ENCODE data around the gene SPP2.

SPP2 gene

DNA sequence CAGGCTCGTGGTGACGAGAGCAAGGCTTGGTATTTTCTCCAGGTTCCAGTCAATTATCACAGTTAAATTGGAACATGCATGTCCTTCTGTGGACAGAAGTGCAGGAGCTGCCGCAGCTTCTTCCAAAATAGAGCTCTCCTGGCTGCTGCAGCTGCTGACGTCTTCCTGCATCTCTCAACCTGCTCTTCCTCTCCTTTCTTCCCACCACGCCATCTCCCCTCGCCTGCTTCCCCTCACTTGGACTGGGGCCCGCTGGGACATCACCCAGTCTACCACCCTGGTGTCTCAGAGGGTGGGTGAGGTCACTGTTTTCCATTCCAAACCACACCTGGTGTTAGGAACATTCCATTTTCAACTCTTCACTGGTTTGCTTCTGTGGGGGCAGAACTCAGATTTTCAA is 41.4 kb downstream of the SPP2 start:
- 49% methylated on average over 5 of the region's 7 CpGs for WGBS (ENCODE audit: insufficient coverage)

DNA sequence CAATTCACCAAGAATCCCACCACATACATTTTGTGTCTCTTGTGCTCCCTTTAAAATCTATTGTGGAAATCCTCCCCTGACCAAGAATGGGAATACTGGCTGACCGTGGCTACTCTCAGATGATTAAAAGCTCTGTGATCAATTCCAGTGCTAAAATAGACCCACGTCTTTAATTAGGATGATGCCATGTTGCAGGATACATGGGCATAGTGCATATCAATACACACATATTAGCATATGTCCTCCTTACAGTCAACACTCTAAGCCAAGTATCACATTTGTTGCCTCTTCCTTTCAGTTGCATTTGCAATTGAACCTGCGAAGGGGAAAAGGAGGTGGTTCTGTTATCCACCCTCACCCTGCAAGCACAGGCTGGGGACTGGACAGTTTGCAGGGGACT is 41.8 kb downstream of the SPP2 start:
- Histone ChIP-seq H3K9me3 (ENCODE audit: control extremely low read depth in 1 of 5, control insufficient read depth in 4 of 5, insufficient read depth in 2 of 5, low read depth in 1 of 5, low read length in 4 of 5) (peaks cover 0 to 7% (median 0%) of the 10 kb centered on the region in 5 experiments), H3K4me1 (ENCODE audit: control extremely low read depth in 1 of 4, control insufficient read depth in 4 of 4, insufficient read depth in 4 of 4, low read length in 3 of 4) (no peaks in the 10 kb centered on the region), H3K27me3 (replicated peaks in 2 of 5; ENCODE audit: control insufficient read depth in 4 of 5, insufficient read depth in 5 of 5, low read length in 4 of 5) (peaks cover 0 to 21% (median 2%) of the 10 kb centered on the region in 5 experiments), H3K36me3 (ENCODE audit: control insufficient read depth in 4 of 4, insufficient read depth in 4 of 4, low read length in 3 of 4) (no peaks in the 10 kb centered on the region), H3K4me3 (ENCODE audit: control insufficient read depth in 1 of 7, extremely low read depth in 1 of 7, insufficient read depth in 4 of 7, low read depth in 2 of 7, low read length in 6 of 7) (no peak overlapping the region), H3K27ac (ENCODE audit: insufficient read depth in 1 of 2, low read depth in 1 of 2, low read length in 2 of 2, poor library complexity in 1 of 2, severe bottlenecking in 2 of 2) (no peak overlapping the region)
- CTCF ChIA-PET = no interaction called here
- 88% methylated on average over 3 of the region's 3 CpGs for WGBS (ENCODE audit: insufficient coverage)
- DNase-seq = no peak
- POLR2A ChIA-PET = interaction anchor here (1.1 kb wide), 1 partner anchor 1020 kb away, joined by 3 read pairs; no protein-coding TSS in a partner anchor

More for the DNA sequence above, 41.4 kb downstream of the SPP2 start:
- DNase-seq = no peak
- no peak overlapping the region for H3K27ac ChIP-seq (ENCODE audit: insufficient read depth in 1 of 2, low read depth in 1 of 2, low read length in 2 of 2, poor library complexity in 1 of 2, severe bottlenecking in 2 of 2)
- H3K36me3 ChIP-seq (ENCODE audit: control insufficient read depth in 4 of 4, insufficient read depth in 4 of 4, low read length in 3 of 4) = no peaks in the 10 kb centered on the region
- H3K9me3 ChIP-seq (ENCODE audit: control extremely low read depth in 1 of 5, control insufficient read depth in 4 of 5, insufficient read depth in 2 of 5, low read depth in 1 of 5, low read length in 4 of 5) = peaks cover 0 to 9% (median 0%) of the 10 kb centered on the region in 5 experiments
- no peak overlapping the region for H3K4me3 ChIP-seq (ENCODE audit: control insufficient read depth in 1 of 7, extremely low read depth in 1 of 7, insufficient read depth in 4 of 7, low read depth in 2 of 7, low read length in 6 of 7)
- peaks cover 0 to 21% (median 2%) of the 10 kb centered on the region in 5 experiments for H3K27me3 ChIP-seq (replicated peaks in 2 of 5; ENCODE audit: control insufficient read depth in 4 of 5, insufficient read depth in 5 of 5, low read length in 4 of 5)
- no peaks in the 10 kb centered on the region for H3K4me1 ChIP-seq (ENCODE audit: control extremely low read depth in 1 of 4, control insufficient read depth in 4 of 4, insufficient read depth in 4 of 4, low read length in 3 of 4)
- CTCF ChIA-PET = no interaction called here
- POLR2A ChIA-PET = interaction anchor here (1.1 kb wide), 1 partner anchor 1021 kb away, joined by 3 read pairs; no protein-coding TSS in a partner anchor

GRCh38 chr2:234095301-234095700 is 44.8 kb downstream of the SPP2 start:
- ChIA-PET CTCF (no interaction called here), POLR2A (no interaction called here)
- Histone ChIP-seq H3K27me3 (replicated peaks in 2 of 5; ENCODE audit: control insufficient read depth in 4 of 5, insufficient read depth in 5 of 5, low read length in 4 of 5) (peaks cover 0 to 20% (median 0%) of the 10 kb centered on the region in 5 experiments), H3K36me3 (ENCODE audit: control insufficient read depth in 4 of 4, insufficient read depth in 4 of 4, low read length in 3 of 4) (no peaks in the 10 kb centered on the region), H3K4me1 (ENCODE audit: control extremely low read depth in 1 of 4, control insufficient read depth in 4 of 4, insufficient read depth in 4 of 4, low read length in 3 of 4) (peaks cover 0 to 10% (median 2%) of the 10 kb centered on the region in 4 experiments), H3K9me3 (ENCODE audit: control extremely low read depth in 1 of 5, control insufficient read depth in 4 of 5, insufficient read depth in 2 of 5, low read depth in 1 of 5, low read length in 4 of 5) (no peaks in the 10 kb centered on the region), H3K27ac (ENCODE audit: insufficient read depth in 1 of 2, low read depth in 1 of 2, low read length in 2 of 2, poor library complexity in 1 of 2, severe bottlenecking in 2 of 2) (no peak overlapping the region), H3K4me3 (ENCODE audit: control insufficient read depth in 1 of 7, extremely low read depth in 1 of 7, insufficient read depth in 4 of 7, low read depth in 2 of 7, low read length in 6 of 7) (no peak overlapping the region)
- WGBS (ENCODE audit: insufficient coverage) = 100% methylated on average over 5 of the region's 5 CpGs
- DNase-seq = no peak

DNA sequence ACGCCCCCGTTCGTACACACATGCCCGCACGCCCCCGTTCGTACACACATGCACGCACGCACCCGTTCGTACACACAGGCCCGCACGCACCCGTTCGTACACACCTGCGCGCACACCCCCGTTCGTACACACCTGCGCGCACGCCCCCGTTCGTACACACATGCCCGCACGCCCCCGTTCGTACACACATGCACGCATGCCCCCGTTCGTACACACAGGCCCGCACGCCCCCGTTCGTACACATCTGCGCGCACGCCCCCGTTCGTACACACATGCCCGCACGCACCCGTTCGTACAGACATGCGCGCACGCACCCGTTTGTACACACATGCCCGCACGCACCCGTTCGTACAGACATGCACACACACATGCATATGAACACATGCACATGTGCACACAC is 45.7 kb downstream of the SPP2 start:
- Histone ChIP-seq H3K27me3 (replicated peaks in 2 of 5; ENCODE audit: control insufficient read depth in 4 of 5, insufficient read depth in 5 of 5, low read length in 4 of 5) (peaks cover 0 to 18% (median 0%) of the 10 kb centered on the region in 5 experiments), H3K36me3 (ENCODE audit: control insufficient read depth in 4 of 4, insufficient read depth in 4 of 4, low read length in 3 of 4) (no peaks in the 10 kb centered on the region), H3K4me1 (ENCODE audit: control extremely low read depth in 1 of 4, control insufficient read depth in 4 of 4, insufficient read depth in 4 of 4, low read length in 3 of 4) (peaks cover 0 to 17% (median 2%) of the 10 kb centered on the region in 4 experiments), H3K27ac (ENCODE audit: insufficient read depth in 1 of 2, low read depth in 1 of 2, low read length in 2 of 2, poor library complexity in 1 of 2, severe bottlenecking in 2 of 2) (no peak overlapping the region), H3K4me3 (ENCODE audit: control insufficient read depth in 1 of 7, extremely low read depth in 1 of 7, insufficient read depth in 4 of 7, low read depth in 2 of 7, low read length in 6 of 7) (no peak overlapping the region), H3K9me3 (ENCODE audit: control extremely low read depth in 1 of 5, control insufficient read depth in 4 of 5, insufficient read depth in 2 of 5, low read depth in 1 of 5, low read length in 4 of 5) (no peaks in the 10 kb centered on the region)
- POLR2A ChIA-PET = no interaction called here
- CTCF ChIA-PET = no interaction called here
- DNase-seq = no peak
- WGBS (ENCODE audit: insufficient coverage) = 98% methylated on average over 23 of the region's 52 CpGs

GRCh38 chr2:234098681-234099080 is 48.2 kb downstream of the SPP2 start:
- no peak overlapping the region for H3K4me3 ChIP-seq (ENCODE audit: control insufficient read depth in 1 of 7, extremely low read depth in 1 of 7, insufficient read depth in 4 of 7, low read depth in 2 of 7, low read length in 6 of 7)
- POLR2A ChIA-PET = no interaction called here
- no peaks in the 10 kb centered on the region for H3K36me3 ChIP-seq (ENCODE audit: control insufficient read depth in 4 of 4, insufficient read depth in 4 of 4, low read length in 3 of 4)
- H3K27me3 ChIP-seq (replicated peaks in 2 of 5; ENCODE audit: control insufficient read depth in 4 of 5, insufficient read depth in 5 of 5, low read length in 4 of 5) = peaks cover 0 to 3% (median 0%) of the 10 kb centered on the region in 5 experiments
- no peaks in the 10 kb centered on the region for H3K9me3 ChIP-seq (ENCODE audit: control extremely low read depth in 1 of 5, control insufficient read depth in 4 of 5, insufficient read depth in 2 of 5, low read depth in 1 of 5, low read length in 4 of 5)
- no peak for DNase-seq
- H3K4me1 ChIP-seq (ENCODE audit: control extremely low read depth in 1 of 4, control insufficient read depth in 4 of 4, insufficient read depth in 4 of 4, low read length in 3 of 4) = peaks cover 0 to 18% (median 2%) of the 10 kb centered on the region in 4 experiments
- H3K27ac ChIP-seq (ENCODE audit: insufficient read depth in 1 of 2, low read depth in 1 of 2, low read length in 2 of 2, poor library complexity in 1 of 2, severe bottlenecking in 2 of 2) = no peak overlapping the region
- CTCF ChIA-PET = no interaction called here
- 88% methylated on average over 4 of the region's 6 CpGs for WGBS (ENCODE audit: insufficient coverage)

DNA sequence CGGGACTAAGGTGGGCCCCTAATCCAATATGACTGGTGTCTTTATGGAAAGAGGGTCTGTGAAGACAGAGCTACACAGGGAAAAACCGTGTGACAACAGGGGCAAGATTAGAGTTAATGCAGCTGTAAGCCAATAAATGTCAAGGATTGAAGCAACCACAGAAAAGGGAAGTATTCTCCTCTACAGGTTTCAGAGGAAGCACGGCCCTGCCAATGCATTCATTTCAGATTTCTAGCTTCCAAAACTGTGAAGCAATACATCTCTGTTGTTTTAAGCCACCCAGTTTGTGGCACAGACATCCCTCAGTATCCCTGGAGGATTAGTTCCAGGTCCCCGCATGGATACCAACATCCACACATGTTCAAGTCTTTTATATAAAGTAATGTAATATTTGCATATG is 48.8 kb downstream of the SPP2 start:
- ChIA-PET CTCF (no interaction called here), POLR2A (no interaction called here)
- Histone ChIP-seq H3K36me3 (ENCODE audit: control insufficient read depth in 4 of 4, insufficient read depth in 4 of 4, low read length in 3 of 4) (no peaks in the 10 kb centered on the region), H3K4me3 (ENCODE audit: control insufficient read depth in 1 of 7, extremely low read depth in 1 of 7, insufficient read depth in 4 of 7, low read depth in 2 of 7, low read length in 6 of 7) (no peak overlapping the region), H3K27me3 (replicated peaks in 2 of 5; ENCODE audit: control insufficient read depth in 4 of 5, insufficient read depth in 5 of 5, low read length in 4 of 5) (peaks cover 0 to 3% (median 2%) of the 10 kb centered on the region in 5 experiments), H3K27ac (ENCODE audit: insufficient read depth in 1 of 2, low read depth in 1 of 2, low read length in 2 of 2, poor library complexity in 1 of 2, severe bottlenecking in 2 of 2) (no peak overlapping the region), H3K4me1 (ENCODE audit: control extremely low read depth in 1 of 4, control insufficient read depth in 4 of 4, insufficient read depth in 4 of 4, low read length in 3 of 4) (peaks cover 0 to 18% (median 2%) of the 10 kb centered on the region in 4 experiments), H3K9me3 (ENCODE audit: control extremely low read depth in 1 of 5, control insufficient read depth in 4 of 5, insufficient read depth in 2 of 5, low read depth in 1 of 5, low read length in 4 of 5) (no peaks in the 10 kb centered on the region)
- peak; percentile 8 to 60 (median 56) for DNase-seq
- WGBS (ENCODE audit: insufficient coverage) = 15% methylated on average over 3 of the region's 4 CpGs

DNA sequence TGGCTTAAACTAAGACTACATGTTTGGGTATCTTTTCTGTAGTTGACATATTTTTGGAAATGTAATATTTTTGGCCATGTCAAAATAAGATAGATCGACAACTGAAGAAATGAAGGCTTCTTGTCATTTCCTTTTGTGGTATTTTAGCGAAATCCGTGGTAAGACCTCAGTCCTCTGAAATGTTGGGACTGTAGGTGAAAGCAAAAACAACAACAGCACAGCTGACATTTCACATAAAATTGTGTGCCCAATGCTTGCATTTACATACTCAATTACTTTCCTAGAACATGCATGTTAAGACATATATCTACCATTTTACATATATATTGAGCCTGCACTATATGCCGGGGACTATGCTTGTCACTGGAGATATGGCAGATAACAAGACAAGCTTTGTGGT is 50.2 kb downstream of the SPP2 start:
- CTCF ChIA-PET = no interaction called here
- Histone ChIP-seq H3K9me3 (ENCODE audit: control extremely low read depth in 1 of 5, control insufficient read depth in 4 of 5, insufficient read depth in 2 of 5, low read depth in 1 of 5, low read length in 4 of 5) (peaks cover 0 to under 1% (median 0%) of the 10 kb centered on the region in 5 experiments), H3K4me1 (ENCODE audit: control extremely low read depth in 1 of 4, control insufficient read depth in 4 of 4, insufficient read depth in 4 of 4, low read length in 3 of 4) (peaks cover 0 to 18% (median 2%) of the 10 kb centered on the region in 4 experiments), H3K27me3 (replicated peaks in 2 of 5; ENCODE audit: control insufficient read depth in 4 of 5, insufficient read depth in 5 of 5, low read length in 4 of 5) (peaks cover 0 to 5% (median 3%) of the 10 kb centered on the region in 5 experiments), H3K27ac (ENCODE audit: insufficient read depth in 1 of 2, low read depth in 1 of 2, low read length in 2 of 2, poor library complexity in 1 of 2, severe bottlenecking in 2 of 2) (no peak overlapping the region), H3K36me3 (ENCODE audit: control insufficient read depth in 4 of 4, insufficient read depth in 4 of 4, low read length in 3 of 4) (no peaks in the 10 kb centered on the region), H3K4me3 (ENCODE audit: control insufficient read depth in 1 of 7, extremely low read depth in 1 of 7, insufficient read depth in 4 of 7, low read depth in 2 of 7, low read length in 6 of 7) (no peak overlapping the region)
- DNase-seq = peak in 2 of 3 donors; percentile 57 to 62
- 0% methylated on average over 3 of the region's 4 CpGs for WGBS (ENCODE audit: insufficient coverage)
- POLR2A ChIA-PET = no interaction called here
